ENCODE results near the gene GRAMD1A.

The GRAMD1A gene

DNA sequence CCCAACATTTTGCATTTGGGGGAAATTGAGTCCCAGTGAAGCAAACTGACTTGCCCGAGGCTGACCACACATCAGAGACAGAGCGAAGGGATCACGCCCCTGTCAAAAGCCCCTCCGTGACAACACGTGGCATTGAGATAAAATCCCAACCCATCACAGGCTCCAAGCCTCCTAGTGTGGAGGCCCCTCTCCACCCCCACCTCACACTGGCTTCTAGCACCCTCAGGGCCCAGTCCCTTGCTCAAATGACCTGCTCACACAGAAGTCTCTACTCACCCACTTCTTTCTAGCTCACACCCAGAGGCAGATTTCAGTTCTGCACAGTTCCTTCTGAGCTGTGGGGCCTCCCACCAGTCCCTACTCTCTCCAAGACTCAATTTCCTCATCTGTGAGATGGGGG lies 51.7 kb downstream of the GRAMD1A start:
- H3K4me3 ChIP-seq (ENCODE audit: control insufficient read depth, low read depth, low read length) = no peak overlapping the region
- DNase-seq (ENCODE audit: low read depth) = no peak
- TF ChIP-seq, protein P1, sequence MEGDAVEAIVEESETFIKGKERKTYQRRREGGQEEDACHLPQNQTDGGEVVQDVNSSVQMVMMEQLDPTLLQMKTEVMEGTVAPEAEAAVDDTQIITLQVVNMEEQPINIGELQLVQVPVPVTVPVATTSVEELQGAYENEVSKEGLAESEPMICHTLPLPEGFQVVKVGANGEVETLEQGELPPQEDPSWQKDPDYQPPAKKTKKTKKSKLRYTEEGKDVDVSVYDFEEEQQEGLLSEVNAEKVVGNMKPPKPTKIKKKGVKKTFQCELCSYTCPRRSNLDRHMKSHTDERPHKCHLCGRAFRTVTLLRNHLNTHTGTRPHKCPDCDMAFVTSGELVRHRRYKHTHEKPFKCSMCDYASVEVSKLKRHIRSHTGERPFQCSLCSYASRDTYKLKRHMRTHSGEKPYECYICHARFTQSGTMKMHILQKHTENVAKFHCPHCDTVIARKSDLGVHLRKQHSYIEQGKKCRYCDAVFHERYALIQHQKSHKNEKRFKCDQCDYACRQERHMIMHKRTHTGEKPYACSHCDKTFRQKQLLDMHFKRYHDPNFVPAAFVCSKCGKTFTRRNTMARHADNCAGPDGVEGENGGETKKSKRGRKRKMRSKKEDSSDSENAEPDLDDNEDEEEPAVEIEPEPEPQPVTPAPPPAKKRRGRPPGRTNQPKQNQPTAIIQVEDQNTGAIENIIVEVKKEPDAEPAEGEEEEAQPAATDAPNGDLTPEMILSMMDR (conservative IDR thresholded peaks at IDR 0.05; ENCODE audit: control insufficient read depth, insufficient read depth, low read depth, low read length) = no peak

DNA sequence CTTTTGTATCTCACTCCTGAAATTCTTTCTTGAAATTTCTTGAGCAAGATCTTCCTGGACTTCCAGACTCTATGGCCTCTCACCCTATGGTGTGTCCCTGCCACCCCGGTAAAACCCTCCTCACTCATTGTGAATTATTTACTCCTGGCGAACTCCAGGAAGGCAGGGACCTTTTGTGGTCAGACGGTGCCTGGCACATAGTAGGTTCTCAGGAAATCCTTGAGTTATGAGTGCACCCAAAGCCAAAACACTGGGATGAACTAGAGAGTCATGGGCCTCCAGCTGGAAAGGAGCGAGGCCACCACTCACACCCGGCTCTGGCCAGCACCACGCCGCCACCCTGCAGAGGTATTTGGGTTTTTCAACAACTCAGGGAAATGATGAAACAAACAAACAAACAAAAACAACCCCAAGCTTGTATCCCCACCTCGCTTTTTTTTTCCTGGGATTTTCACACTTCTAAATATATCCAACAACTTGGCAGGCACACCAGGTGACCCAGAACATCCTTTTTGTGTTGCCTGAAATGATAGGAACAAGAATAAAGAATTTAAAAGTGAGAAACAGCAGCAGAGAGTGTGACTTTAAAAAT lies 52.6 kb downstream of the GRAMD1A start:
- DNase-seq (ENCODE audit: low read depth) = no peak
- TF ChIP-seq, protein P1 (conservative IDR thresholded peaks at IDR 0.05; ENCODE audit: control insufficient read depth, insufficient read depth, low read depth, low read length) = no peak
- no peak overlapping the region for H3K4me3 ChIP-seq (ENCODE audit: control insufficient read depth, low read depth, low read length)

DNA sequence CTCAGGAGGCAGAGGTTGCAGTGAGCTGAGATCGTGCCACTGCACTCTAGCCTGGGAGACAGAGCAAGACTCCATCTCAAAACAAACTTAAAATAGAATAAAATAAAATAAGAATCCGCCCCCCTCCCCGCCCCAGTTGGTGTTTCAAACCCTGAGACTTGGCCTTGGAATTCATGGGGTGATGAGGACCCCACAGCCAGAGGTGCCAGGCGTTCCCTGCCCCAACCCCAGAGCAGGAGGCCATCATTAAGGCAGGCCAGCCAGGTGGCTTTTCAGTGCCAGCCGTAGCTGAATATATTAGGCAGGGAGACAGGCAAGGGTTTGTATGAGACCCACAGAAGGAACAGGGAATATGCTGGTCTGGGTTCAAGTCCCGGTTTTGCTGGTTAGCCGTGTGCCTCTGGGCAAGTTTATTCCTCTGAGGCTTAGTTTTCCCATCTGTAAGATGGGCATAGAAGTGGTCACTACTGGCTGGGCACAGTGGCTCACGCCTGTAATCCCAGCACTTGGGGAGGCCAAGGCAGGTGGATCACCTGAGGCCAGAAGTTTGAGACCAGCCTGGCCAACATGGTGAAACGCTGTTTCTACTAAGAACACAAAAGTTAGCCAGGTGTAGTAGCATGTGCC lies 53.7 kb downstream of the GRAMD1A start:
- TF ChIP-seq, protein P1 (conservative IDR thresholded peaks at IDR 0.05; ENCODE audit: control insufficient read depth, insufficient read depth, low read depth, low read length) = no peak
- no peak for DNase-seq (ENCODE audit: low read depth)
- no peak overlapping the region for H3K4me3 ChIP-seq (ENCODE audit: control insufficient read depth, low read depth, low read length)

DNA sequence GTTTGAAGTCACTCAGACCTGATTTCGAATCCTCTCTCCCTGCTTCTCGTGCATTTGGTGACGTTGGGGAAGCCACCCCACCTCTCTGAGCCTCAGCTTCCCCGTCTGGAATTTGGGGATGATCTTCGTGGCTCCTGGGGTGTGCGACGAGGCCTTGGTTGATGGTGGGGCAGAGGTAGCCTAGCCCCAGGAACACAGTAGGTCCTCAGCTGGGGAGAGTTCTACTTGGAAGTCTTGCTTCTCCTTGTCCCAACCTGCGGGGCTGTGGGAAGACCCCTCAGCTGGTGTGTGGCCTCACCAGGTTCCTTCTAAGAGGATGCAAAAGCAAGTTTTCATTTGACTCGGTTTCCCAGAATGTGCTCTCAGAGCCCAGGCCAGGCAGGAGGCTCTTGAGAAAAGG lies 54.5 kb downstream of the GRAMD1A start:
- no peak overlapping the region for H3K4me3 ChIP-seq (ENCODE audit: control insufficient read depth, low read depth, low read length)
- TF ChIP-seq, protein P1 (conservative IDR thresholded peaks at IDR 0.05; ENCODE audit: control insufficient read depth, insufficient read depth, low read depth, low read length) = no peak
- no peak for DNase-seq (ENCODE audit: low read depth)

DNA sequence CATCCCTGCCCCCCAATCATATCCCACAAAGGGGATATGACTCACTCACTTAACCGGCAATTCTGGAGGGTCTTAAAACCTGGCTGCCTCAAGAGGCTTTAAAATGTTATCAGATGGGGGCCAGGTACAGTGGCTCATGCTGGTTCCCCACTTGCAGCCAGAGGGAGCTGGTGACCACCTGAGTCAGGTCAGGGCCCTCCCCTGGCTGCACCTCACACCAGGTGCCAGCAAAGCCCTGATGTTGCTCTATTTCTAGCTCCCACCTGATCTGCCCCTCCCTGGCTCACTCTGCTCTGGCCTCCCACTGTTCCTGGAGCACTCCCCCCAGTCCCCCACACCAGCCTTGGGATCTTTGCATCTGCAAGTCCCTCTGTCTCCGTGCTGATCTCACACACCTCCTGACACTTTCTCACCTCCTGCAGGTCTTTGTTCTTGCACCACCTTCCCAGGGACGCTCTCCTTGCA lies 55.6 kb downstream of the GRAMD1A start:
- no peak overlapping the region for H3K4me3 ChIP-seq (ENCODE audit: control insufficient read depth, low read depth, low read length)
- TF ChIP-seq, protein P1 (conservative IDR thresholded peaks at IDR 0.05; ENCODE audit: control insufficient read depth, insufficient read depth, low read depth, low read length) = no peak
- no peak for DNase-seq (ENCODE audit: low read depth)

DNA sequence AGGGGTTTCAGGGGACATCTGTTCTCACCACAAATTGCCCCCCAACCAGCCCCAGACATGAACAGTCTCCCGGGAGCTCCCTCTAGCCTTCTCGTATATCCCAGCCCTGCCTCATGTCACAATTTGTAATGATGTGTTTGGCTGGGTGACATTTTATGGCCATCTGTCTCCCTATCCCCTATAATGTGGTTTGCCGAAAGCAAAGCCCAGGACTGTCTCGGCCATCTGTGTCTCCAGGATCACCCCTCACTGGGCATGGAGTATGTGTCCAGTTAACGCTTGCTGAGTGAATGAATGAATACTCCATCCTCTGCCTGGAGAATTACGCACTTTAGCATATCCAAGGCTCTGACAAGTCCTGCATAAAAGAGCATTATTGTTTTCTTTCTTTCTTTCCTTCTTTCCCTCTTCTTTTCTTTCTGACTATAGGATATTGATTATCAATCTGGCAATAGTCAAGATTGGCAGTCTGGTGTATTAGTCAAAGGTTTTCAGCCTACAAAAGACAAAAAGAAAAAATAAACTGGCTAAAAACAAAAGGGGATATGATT lies 56.5 kb downstream of the GRAMD1A start:
- TF ChIP-seq, protein P1 (conservative IDR thresholded peaks at IDR 0.05; ENCODE audit: control insufficient read depth, insufficient read depth, low read depth, low read length) = no peak
- DNase-seq (ENCODE audit: low read depth) = no peak
- H3K4me3 ChIP-seq (ENCODE audit: control insufficient read depth, low read depth, low read length) = no peak overlapping the region

All from fibroblast of mammary gland (primary cell).